ENCODE data around the gene CSF1R. TPM values are rescaled to one million over a fixed set of nuclear protein-coding genes. Genes with fewer than 3 reads are reported as not detected.
"Not testable (repeated sequence)": the region's sequence is repeated elsewhere in the genome, so short reads cannot be mapped to it uniquely, and the experiment has no call there.

The CSF1R gene
- total RNA-seq, 1 donor from 2014 or later = not detected

DNA sequence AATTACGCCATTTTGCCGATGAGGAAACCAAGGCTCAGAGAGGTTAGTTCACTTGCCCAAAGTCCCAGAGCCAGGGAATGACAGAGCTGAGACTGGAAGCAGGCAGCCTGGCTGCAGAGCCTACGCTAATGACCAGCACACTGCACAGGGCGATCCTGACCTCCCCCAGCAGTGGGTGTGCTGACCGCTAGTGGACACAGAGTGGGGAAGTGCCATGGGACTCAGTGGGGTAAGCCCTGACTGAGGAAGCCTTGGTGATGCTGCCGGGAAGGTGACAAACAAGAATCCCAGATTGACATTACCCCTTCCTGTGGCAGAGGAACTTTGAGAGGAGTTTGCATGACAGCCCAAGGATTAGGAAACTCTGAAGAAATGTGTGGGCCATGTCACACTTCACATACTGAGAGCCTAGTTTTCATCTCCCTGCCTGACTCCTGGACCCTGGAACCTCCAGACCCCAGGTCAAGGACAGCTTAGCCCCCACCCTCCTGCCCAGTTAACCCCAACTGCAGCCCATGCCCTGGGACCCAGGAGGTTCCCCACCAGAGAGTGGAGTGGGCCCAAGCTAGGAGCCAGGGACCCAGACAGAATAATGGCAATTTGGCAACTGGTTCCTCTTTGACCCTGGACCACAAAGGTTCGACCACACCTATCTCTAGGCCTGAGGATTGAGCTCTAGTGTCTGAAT lies 19.7 kb upstream of the CSF1R start:
- no peak for DNase-seq (ENCODE audit: extremely low read depth, low read depth, low spot score)

DNA sequence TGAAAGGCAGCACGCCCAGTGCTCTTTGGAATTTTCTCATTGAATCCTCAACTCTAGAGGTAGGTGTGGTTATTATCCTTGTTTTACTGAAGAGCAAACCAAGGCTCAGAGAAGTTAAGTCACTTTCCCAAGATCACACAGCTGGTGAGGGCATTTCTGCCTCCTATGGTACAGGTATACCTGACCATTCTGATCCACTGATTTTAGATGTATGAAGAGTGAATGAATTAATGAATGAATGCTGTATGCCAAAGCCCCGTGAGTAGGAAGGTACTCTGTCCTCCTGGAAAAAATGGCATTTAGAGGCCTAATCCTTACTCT lies 18.2 kb upstream of the CSF1R start:
- DNase-seq (ENCODE audit: extremely low read depth, low read depth, low spot score) = no peak

DNA sequence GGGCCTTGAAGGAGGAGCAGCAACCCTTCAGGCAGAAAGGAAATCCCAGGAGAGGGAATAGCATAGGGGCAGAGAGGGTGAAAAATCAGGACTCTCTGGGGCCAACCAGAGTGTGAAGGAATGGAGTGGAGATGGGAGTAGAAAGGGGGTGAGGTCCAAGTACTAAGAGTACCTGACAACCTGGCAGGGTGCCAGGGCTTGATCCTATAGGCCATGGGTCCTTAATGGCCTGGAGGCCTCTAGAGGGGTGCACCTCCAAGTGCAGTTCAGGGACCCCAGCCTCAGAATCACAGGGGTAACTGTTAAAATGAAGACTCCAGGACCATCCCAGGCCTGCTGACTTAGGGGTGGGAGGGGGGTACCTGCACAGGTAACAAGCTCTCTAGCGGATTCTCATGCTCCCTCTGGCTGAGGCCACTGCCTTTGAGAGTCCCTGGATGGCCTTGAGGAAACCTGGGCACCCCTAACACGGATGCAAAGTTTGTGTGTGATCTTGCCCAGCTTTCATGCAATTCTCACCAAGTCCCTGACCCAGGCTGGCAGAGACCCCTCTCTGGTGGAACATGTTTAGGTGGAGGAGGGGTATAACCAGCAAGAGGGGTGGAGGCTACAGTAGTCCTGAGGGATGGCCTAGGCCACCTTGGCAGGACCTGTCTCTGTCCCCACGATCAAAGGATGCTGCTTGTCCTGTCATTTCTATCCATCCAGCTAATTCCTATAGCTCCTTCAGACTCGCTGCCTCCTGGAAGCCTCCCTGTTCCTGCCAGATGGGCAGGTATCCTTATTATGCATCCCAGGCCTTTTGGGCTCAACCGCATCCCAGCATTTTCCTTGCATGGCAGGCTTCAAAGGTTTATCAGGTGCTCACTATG lies 17.6 kb upstream of the CSF1R start:
- no peak for DNase-seq (ENCODE audit: extremely low read depth, low read depth, low spot score)

DNA sequence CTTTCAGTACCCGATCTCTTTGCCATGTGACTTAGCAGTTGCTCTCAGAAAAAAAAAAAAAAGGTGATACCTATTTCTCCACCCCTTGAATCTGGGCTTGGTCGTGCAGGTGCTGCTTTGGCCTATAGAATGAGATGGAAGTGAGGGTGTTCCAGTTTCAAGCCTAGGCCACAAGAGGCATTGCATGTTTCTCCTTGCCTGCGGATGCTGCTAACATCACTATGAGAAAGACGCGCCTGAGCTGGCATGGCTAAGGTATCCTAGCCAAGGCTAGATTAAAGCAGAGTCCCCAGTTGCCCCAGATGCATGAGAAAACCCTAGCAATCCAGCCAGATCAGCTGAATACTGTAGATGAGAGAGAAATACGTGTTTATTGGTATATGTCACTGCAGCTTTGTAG lies 14.7 kb upstream of the CSF1R start:
- DNase-seq (ENCODE audit: extremely low read depth, low read depth, low spot score) = no peak

DNA sequence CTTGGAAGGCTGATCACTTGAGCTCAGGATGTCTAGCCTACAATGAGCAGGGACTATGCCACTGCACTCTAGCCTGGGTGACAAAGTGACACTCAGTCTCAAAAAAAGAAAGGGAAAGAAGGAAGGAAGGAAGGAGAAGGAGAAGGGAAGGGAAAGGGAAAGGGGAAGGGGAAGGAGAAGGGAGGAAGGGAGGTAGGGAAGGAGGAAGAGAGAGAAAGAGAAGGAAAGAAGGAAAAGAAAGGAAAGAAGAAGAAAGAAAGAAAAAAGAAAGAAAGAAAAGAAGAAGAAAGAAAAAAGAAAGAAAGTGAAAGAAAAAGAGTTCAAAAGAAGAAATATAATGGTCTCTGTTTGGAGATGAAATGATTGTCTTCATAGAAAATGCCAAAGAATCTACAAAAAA lies 10.8 kb upstream of the CSF1R start:
- DNase-seq (ENCODE audit: extremely low read depth, low read depth, low spot score) = no peak

DNA sequence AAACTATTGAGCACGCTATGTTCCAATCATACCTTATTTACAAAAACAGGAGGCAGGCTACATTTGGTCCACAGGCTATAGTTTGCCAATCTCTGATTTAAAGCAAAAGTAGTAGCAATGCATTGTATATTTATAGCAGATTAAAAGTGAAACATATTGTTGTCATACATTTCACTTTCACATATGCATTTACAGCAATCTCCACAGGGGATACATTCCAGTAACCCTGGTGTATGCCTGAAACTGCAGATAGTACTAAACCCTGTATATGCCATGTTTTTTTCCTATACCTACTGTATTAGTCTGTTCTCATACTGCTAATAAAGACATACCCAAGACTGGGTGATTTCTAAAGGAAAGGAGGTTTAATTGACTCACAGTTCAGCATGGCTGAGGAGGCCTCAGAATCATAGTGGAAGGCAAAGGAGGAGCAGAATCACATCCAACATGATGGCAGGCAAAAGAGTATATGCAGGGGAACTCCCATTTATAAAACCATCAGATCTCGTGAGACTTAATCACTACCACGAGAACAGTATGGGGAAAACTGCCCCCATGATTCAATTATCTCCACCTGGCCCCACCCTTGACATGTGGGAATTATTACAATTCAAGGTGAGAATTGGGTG lies 5.9 kb upstream of the CSF1R start:
- DNase-seq (ENCODE audit: extremely low read depth, low read depth, low spot score) = no peak

DNA sequence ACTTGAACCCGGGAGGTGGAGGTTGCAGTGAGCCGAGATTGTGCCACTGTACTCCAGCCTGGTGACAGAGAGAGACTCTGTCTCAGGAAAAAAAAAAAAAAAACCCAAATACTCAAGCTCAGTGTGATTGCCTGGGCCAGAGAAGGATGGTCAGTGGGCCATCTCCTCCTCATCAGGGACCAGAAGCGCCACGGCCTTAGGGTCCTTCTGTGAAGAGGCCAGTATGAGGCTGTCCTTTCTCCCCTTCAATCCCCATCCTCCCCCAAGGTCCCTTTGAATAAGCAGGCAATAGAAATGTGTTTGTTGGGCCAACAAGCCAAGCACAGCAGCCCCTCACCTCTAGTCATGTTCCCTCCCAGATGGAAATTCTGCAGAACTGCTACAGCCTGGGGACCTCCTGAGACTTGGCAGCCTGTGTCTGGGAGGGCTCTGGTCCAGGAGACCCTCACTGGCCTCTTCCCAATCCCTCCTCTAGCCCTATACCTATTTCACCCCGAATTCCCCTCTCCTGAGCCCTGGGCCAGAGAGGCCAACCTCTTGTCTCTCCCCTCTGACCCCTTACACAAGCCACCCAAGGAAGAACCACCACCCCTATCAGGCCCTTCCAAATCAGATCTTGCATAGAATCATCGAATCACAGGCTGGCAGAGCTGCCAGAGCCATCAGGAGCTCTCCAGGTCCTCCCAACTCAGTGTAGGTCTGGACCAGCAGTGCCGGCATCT lies 1.0 kb downstream of the CSF1R start:
- no peak for DNase-seq (ENCODE audit: extremely low read depth, low read depth, low spot score)

DNA sequence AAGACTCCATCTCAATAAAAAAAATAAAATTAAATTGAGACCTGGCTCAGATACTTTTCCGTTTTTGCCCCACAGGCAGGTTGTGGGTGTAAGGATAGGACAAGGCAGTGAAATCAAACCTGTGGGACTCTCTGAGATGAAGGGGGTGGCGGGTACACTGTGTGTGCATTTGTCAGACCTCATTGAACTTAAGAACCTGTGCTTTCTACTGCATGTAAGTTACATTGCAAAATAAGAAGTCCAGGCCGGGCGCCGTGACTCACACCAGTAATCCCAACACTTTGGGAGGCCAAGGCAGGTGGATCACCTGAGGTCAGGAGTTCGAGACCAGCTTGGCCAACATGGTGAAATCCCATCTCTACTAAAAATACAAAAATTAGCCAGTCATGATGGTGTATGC lies 1.6 kb downstream of the CSF1R start:
- DNase-seq (ENCODE audit: extremely low read depth, low read depth, low spot score) = not testable (repeated sequence)

DNA sequence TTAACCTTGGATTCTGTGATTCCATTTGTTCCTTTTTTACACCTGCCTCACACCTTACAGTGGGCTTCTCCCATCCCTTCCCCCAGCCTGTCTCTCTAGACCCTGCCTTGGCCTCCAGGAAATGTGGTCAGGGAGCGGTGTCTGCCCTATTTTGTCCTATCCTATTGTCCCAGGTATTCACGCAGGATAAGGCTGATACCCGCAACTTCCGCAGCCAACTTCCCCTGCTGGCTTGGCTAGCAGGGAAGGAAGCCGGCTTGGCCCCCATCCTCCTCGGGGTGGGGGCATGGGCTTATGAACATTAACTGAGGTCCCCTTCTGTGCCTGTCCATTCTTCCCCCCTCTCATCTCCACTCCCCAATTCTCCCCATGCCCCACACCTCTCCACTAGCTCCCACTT lies 3.5 kb downstream of the CSF1R start:
- DNase-seq (ENCODE audit: extremely low read depth, low read depth, low spot score) = no peak

DNA sequence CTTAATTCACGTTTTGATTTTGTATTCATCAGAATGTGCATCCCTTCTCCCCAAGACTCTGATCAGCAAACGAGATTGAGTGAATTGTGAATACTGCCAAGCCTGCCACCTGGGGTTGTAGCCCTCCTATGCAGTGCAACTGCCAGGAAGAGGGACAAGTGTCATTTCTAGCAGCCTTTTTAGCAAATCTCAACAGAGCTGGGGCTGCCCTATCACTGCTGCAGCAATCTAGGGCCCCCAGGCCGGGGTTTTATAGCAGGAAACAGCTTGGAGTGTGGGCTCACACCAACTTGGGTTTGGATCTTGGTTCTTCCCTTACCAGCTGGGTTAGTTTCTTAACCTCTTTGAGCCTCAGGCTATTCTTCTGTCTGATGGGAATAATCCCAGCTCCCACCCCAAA lies 4.0 kb downstream of the CSF1R start:
- no peak for DNase-seq (ENCODE audit: extremely low read depth, low read depth, low spot score)

DNA sequence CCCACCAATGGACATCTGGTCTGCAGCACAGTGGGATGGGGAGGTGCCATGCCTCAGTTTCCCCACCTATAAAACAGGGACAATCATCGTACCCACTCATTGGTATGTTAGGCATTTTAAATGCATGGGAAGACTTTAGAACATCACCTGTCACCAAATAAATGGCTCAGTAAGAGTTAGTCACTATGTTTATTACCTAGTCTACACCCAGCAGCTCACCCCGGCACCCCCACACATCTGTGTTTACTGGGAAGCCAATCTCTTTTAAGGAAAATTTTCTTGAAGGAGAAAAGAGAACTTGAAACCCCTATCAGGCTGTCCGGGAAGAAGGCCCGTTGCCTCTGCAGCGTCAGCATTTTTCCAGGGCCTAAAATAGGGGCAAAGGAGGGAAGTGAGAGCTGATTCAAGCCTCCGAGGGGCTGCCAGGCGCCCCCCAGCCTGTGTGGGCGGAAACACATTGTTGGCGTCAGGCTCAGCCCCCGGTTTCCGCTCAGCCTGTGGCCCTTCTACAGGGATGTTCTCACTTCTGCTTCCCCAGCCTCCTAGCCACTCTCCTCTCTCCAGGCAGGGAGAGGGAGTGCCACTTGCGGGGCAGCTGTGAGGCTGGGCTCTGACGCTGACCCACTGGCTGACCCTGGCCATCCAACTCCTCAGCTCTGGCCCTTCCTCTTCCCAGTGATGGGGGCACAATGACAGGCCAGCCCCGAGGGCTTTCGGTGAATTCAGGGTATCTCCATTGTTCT lies 4.6 kb downstream of the CSF1R start:
- DNase-seq (ENCODE audit: extremely low read depth, low read depth, low spot score) = no peak

DNA sequence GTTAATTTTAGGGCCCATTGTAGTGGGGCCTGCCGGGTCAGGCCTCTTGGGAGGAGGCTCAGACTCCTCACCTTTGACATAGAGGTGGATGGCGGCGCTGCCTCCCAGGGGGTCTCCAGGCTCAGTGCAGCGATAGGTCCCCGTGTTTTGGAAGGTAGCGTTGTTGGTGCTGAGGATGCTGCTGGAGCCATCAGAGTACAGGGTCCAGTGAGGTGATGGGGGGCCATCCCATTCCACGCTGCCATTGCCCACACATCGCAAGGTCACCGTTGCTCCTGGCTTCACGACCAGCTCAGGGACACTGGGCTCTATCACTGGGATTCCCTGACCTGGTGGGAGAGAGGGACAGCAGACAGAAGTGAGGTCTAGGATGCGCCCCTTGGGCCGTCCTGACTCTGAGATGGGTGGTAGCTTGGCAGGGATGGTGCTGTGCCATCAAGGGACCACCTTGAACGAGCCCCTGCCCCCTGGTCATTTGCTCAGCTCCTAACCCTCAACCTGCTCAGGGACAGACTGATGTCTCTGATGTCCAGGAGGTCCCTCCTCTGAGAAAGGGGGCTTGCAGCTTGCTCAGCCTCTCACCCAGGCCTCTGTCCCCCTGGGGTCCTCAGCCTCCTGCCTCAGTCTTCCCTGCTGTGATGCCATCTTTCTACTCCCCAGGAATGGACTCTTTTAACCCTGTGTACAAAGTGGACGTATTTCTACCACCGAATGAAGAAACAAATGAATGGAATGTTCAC lies 5.5 kb downstream of the CSF1R start:
- DNase-seq (ENCODE audit: extremely low read depth, low read depth, low spot score) = no peak

DNA sequence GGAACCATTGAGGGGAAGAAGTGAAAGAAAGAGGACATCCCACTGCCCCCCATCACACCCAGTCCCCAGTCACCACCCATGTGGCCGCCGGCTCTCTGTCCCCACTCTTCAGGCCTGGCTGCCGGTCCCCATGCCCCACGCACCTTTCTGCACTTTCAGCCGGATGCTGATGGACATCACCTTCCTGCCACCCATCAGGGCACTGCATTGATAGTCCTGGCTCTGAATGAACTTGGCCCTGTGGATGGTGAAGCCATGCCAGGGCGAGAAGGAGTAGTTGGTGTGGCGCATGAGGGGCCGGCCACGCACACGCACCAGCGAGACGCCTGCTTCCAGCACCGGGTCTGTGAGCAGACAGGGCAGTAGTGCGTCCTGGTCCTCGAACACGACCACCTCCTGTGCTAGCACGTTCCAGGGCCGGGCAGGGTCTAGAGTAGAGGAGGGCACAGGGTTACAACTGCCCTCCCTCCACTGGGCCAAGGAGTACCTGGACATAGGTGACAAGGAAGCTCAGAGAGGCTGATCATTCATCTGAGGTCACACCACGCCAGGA lies 6.4 kb downstream of the CSF1R start:
- DNase-seq (ENCODE audit: extremely low read depth, low read depth, low spot score) = no peak

DNA sequence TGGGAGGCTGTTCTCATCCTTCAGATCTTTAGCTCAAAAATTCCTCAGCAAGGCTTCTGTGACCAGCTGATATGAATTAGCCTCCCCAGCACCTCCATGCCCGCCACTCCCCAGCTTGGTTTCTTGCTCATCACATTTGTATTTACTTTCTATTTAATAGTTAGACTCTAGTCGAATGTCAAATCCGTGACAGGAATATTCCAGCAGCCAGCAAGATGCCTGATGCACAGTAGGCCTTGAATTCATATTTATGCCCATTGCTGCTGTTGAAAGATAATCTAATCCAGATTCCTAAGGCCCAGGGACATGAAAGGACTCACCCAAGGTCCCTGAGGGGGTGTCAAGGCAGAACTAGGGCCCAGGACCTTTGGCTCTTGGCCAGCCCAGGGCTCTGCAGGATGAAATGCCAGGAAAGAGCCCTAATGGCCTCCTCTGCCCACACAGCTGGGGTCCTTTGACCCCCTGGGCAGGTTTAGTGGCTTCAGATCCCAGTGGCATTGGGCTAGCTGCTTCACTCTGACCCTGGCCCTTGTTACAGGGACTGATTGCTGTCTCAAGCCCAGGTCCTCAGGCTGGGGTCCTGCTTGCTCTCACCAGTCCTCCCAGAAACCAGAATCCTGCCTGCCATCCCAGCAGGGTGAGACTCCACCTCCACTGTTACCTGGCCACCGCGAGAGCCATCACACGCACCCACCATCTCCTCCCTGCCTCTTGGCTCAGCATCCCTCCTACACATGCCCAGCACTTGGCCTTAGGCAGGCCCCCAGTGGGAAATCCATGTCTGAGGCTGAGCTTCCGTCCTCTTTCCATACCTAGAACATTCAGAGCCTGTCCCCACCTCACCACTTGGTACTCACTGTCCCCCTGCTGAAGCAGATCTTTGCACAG lies 7.3 kb downstream of the CSF1R start:
- DNase-seq (ENCODE audit: extremely low read depth, low read depth, low spot score) = no peak

DNA sequence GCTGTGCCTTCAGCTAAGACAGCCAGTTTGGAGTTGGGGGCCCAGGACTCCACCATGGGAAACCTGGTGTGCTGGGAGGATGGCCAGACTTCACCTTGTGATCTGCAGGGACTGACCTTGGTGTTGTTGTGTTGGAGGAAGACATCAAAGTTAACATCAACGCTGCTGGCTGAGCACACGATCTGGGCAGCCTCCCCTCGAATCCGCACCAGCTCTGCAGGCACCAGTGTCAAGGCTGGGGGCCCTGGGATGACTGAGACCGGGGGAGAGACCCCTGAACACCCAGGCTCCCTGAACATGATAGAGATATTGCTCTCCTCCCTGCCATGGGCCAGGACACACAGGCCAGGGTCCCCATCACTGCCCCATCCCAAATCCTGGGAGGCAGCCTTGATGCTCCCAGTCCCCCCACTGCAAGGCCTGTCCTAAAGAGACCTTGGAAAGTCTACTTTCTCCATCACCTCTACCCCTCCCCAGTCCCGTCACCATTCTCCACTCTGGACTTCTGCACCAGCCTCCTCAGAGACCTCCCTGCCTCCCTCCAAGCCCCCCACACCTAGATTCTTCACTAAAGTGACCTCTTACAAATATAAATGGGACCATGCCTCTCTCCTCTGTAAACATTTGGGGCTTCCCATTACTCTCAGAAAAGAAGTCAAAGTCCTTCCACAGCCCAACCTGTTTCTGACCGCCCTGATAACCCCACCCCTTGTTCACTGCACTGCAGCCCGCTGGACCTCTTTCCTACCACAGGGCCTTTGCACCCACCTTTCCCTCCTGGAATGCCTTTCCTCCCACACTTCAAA lies 8.2 kb downstream of the CSF1R start:
- no peak for DNase-seq (ENCODE audit: extremely low read depth, low read depth, low spot score)

DNA sequence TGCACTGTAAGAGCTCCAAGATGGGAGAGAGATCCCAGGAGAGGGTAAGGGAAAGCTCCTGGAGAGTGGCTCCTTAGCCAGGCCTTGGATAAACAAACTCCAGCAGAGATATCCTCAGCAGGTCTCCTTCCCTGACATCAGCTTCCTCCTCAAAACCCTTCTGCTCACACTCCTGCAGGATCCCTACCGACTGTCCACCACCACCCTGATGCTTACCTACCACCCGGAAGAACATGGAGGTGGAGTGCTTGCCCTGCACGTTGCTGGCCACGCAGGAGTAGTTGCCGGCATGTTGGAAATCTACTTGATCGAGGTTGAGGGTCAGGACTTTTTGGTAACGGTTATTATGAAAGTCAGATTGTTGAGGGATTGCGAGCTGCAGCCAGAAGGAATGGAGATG lies 9.3 kb downstream of the CSF1R start:
- no peak for DNase-seq (ENCODE audit: extremely low read depth, low read depth, low spot score)

DNA sequence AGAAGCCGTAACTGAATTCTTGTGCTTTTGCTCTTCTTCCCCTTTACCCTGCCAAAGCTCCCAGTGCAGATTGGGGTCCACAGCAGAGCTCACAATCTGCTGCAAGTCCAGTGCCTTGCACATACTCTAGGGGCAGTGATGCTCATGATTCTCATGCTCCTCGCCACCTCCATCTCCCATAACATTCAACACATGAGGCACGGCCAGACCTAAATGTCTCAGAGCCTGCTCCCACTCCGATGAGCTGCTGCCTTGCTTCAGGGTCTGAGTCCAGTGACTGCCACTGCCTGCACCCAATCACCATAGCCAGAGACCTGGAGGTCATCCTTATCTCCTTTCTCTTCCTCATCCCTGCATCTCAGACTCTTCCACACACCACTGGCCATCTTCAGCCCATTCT lies 10.5 kb downstream of the CSF1R start:
- no peak for DNase-seq (ENCODE audit: extremely low read depth, low read depth, low spot score)

DNA sequence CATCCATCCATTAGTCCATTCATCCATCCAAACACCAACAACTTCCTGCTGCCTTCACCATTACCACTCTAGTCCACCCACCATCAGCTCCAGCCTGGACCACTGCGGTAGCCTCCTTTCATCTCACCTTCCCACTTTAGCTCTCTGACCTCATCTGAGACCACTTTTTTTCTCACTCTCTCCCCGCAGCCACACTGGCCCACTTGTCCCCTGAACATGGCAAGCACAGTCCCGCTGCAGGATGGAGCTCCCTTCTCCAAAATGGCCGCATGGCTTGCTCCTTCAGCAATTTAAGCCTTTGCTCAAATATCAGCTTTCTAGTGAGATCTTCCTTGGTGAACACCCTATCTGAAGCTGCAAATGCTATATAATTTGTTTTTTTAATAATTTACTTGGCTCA lies 11.1 kb downstream of the CSF1R start:
- DNase-seq (ENCODE audit: extremely low read depth, low read depth, low spot score) = no peak
